SKM-1 treated with dmso at 0.1 percent for 144 hours (cell line): Measurements from ENCODE around the gene ZSCAN5A.
"Not testable (repeated sequence)": the region's sequence is repeated elsewhere in the genome, so short reads cannot be mapped to it uniquely, and the experiment has no call there.

ENCODE experiments used
- DNase-seq: peaks from one replicate; lab custom pipeline; 2025; ENCODE audit not compliant: unreplicated experiment; lab: John Stamatoyannopoulos, UW

The ZSCAN5A gene

GRCh38 chr19:56315077-56315828 is 614 bp upstream of the ZSCAN5A start:
- DNase-seq = peak; percentile 69

DNA sequence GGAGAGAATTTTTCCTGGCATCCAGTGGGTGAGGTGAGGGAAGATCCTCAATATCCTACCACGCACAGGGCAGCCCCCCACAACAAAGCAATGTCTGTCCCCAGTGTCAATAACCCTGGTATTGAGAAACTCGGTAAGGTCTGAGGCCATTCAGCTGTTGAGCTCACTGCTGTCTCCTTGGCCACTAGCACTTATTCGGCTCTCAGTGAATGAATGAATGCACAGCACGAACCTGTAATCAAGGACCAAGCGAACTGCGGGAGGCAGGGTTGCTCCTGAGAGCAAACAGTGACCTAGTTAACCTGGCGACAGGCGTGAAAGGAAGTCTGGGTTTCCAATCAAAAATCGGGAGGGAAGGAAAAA is 640 bp downstream of the ZSCAN5A start:
- DNase-seq = peak; percentile 37

DNA sequence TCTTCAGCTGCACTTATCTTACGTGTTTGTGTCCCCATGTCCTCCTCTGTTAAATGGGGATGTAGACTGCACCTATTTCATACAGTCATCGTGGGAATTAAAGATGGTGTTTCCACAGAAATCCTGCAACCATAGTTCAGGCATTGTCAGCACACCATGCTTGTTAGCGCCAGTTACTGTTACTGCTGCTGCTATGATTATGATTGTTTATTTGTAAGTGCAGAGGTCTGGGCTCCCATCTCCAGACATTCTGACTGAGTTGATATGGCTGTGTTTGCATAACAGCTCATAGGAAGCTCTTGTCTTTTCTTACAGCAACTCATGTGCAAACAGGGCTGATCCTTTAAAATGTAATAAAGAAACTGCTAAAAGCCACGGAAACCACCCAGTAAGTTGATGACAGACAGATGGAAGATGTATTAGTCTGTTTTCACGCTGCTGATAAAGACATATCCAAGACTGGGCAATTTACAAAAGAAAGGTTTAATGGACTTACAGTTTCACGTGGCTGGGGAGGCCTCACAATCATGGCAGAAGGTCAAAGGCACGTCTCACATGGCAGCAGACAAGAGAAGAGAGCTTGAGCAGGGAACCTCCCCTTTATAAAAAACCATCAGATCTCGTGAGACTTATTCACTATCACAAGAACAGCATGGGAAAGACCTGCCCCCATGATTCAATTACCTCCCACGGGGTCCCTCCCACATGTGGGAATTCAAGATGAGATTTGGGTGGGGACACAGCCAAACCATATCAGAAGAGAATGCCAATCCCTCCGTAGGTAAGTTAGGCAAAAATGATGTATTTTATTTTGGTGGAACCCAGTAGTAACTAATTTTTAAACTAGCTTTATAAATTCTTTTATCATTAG is 1.6 kb downstream of the ZSCAN5A start:
- DNase-seq = no peak

- DNase-seq = no peak
Observed at GRCh38 chr19:56312342-56312741, 2.3 kb downstream of the ZSCAN5A start.

- DNase-seq = no peak
Observed at GRCh38 chr19:56310462-56310861, 4.2 kb downstream of the ZSCAN5A start.

DNA sequence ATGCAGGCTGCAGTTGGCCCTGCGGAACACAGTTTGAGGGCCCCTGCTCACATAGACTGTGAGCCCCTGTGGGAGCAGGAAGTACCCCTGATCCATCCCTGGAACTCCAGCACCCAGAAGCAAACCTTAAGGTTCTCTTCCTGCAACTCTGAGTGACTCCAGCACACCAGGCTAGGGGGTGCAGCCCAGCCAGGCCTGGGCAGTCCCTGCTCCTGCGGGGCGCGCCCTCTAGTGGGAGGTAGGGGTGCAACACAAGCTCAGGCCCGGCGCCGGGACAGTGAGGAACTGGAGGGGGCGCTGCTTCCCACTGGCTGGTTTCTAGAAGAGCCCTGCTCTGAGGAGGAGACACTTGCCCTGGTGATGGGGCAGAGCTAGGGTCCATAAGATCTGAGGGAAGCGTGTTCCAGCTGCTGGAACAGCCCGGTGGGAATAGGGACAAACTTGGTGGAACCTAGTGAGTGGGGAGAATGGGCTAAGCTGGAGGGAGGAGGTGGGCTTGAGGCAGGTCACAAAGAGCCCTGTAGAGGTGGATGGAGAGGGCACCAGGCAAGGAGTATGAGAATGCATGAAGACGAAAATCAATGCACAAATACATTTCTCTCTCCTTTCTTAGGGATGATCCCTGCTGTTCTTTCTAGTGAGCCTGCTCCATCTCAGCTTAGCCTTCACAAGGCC is 5.0 kb downstream of the ZSCAN5A start:
- peak; percentile 36 for DNase-seq

DNA sequence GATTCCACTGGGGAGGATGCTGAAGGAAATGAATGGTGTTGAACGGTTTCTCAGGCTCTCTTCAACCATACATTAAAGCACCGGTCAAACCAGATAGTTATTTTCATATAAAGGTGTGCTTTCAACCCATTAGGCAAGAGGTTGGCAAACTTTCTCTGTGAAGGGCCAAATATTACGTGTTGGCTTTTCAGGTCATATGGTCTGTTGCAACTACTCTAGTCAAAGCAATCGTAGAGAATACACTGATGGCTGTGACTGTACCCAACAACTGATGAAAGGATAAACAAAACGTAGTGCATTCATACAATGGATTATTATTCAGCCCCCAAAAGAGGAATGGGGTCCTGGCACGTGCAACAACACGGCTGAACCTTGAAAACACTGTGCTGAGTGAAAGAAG is 5.8 kb downstream of the ZSCAN5A start:
- no peak for DNase-seq

GRCh38 chr19:56307062-56307461 is 7.6 kb downstream of the ZSCAN5A start:
- DNase-seq = not testable (repeated sequence)

DNA sequence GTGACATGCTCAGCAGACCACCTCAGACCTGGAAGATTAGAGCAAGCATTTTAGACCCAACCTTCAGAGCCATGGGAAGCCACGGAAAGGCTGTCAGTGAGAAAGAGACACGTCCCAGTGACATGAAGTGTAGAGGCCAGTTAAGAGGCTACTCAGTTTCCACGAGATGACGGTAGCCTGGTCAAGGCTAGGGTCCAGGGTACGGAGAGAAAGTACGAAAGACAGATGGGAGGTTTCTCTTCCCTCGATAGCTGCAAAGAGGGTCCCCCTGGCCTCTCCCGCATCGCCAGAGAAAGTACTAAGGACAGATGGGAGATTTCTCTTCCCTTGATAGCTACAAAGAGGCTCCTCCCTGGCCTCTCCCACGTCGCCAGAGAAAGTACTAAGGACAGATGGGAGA is 8.6 kb downstream of the ZSCAN5A start:
- no peak for DNase-seq

DNA sequence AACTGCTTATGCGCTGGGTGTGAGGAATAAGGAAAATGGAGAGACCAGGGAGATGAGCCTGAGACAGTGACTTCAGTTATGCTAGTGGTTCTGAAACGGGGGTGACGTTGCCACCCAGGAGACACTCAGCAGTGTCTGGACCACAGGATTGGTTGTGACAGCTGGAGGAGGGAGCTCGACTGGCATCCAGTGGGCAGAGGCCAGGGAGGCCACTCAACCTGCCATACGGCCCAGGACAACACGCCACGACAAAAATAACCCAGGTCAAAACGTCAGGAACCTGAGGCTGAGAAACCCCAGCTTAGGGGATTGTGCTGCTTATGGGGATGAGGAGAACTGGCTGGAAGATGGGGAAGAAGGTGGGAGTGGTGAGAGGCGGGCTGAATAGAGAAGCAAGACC is 10.4 kb downstream of the ZSCAN5A start:
- DNase-seq = no peak

DNA sequence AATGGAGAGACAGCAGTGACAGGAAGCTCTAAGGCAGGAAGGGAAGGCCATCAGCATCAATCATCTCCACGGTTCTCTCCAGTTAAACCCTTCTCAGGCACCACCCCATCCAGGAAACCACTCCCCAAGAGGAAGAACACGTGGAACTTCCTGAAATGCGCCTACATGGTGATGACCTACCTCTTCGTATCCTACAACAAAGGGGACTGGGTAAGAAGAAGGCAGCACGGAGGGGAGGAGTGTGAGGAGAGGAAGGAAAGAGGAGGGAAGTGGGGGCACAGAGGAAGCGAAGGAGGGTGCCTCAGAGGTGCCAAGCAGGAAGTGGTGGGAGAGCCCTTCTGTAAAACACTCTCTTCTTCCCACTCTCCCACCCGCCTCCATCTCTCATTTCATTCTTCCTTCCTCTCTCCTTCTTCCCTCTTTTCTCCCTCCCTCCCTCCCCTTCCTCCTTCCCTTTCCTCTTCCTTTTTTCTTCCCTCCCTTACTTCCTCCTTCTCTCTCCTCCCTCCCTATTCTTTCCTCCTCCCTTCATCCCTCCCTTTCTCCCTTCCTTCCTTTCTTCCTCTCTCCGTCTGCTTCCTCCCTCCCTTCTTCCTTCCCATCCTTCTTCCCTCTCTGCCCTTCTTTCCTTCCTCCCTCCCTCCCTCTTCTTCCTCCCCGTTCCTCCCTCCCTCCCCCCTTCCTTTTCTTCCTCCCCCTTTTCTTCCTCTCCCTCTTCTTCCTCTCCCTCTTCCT is 12.6 kb downstream of the ZSCAN5A start:
- no peak for DNase-seq

DNA sequence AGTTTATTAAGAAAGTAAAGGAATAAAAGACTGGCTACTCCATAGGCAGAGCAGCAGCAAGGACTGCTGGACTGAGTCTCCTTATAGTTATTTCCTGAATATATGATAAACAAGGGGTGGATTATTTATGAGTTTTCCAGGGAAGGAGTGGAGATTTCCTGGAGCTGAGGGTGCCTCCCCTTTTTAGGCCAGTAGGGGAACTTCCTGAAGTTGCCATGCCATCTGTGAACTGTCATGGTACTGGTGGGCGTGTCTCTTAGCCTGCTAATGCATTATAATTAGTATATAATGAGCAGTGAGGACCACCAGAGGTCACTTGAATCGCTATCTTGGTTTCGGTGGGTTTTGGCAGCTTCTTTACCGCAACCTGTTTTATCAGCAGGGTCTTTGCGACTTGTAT is 13.5 kb downstream of the ZSCAN5A start:
- DNase-seq = no peak

DNA sequence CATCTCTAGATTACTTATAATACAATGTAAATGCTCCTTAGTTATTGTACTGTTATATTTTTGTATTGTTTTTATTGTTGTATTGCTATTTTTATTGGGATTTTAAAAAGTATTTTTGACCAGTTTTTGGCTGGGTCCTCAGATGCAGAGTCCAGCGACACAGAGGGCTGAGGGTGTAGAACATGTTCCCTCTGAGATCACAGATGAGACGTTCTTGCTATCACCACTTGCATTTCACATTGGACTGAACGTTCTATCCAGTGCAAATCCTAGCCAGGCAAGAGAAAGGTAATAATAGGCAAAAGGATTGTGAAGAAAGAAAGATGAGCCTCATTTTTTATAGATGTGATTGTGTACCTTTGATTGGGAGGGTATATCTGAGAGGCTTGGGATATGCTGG is 15.0 kb downstream of the ZSCAN5A start:
- no peak for DNase-seq

- no peak for DNase-seq
Observed at GRCh38 chr19:56297010-56297409, 17.6 kb downstream of the ZSCAN5A start.

DNA sequence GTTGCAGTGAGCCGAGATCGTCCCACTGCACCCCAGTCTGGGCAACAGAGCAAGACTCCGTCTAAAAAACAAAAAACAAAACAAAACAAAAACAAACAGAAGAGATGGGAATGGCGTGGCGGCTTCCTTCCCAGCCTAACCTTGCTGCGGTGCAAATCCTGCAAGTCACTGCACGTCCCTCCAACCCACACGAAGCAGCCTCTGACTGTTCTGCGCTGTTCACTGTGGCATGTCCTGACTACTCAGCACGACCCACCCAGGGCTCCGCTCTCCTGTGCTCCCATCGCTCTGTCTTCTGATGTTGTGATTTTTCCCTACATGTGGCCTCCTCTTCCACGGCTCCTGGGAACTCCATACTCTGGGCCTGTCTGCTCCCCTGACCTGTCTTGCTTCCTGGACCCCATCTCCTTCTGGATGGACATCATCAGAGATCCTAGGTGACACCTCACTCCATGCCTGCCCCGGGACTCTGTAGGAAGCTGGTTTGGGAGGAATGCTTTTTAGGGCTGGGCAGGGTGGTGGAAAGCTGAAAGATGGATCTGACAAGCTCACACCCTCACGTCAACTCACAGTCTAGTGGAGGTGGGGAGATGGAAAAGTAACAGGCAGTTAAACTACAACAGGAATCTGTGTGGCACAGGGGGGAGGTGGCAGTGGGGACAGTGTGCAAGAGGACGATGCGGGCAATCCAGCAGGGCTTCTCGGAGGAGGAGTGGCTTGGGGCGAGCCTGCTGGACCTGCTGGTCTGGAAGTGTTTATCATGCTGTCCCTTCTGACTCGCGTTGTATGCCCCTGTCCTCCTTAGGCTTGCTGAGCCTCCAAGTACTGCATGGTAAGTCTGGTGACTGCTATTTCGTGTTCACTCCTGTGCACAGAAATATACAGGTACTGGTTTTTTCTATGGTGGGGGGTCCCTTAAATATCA is 18.8 kb downstream of the ZSCAN5A start:
- DNase-seq = no peak

DNA sequence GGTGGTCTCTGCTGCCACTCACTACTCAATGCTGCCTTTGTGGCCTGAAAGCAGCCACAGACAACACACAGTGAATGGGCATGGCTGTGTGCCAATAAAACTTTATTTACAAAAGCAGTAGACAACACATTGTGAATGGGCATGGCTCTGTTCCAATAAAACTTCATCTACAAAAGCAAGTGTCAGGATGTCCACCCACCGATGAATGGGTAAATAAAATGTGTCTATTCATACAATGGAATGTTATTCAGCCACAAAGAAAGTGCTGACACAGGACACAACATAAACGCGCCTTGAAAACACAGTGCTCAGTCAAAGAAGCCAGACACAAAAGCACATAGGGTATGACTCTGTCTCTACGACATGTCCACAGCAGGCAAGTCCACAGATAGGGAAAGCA is 20.1 kb downstream of the ZSCAN5A start:
- no peak for DNase-seq

GRCh38 chr19:56291867-56292266 is 22.8 kb downstream of the ZSCAN5A start:
- DNase-seq = no peak

DNA sequence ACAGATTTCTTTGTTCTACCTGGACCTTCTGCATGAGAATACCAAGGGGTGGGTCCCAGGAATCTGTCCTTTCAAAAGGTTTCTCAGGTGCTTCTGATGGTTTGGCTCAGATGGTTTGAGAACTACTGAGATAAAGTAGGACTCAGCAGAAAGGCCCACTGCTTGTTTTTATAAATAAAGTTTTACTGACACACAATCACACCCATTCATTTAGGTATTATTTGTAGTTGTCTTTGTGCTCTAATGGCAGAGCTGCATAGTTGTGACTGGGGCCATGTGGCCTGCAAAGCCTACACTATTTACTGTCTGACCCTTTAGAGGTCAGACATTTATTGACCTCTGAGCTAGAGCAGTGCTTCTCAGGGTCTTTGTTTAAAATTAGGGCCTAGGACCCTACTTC is 24.5 kb downstream of the ZSCAN5A start:
- no peak for DNase-seq

DNA sequence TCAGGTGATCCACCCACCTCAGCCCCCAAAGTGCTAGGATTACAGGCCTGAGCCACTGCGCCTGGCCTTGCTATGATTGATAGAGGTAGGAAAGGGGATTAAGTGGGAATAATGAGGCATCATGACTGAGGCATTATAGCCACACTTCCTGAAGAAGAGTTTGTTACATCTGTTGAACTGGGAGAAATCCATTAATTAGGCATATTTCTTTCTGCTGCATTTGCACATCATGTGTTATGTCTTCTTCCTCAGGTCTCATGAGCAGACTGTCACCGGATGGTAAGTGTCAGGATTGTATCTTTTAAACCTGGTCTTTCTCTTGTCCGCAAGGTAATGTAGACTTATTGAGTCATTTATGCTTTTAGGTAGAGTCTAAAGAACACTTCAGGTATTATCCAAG is 29.9 kb downstream of the ZSCAN5A start:
- no peak for DNase-seq

DNA sequence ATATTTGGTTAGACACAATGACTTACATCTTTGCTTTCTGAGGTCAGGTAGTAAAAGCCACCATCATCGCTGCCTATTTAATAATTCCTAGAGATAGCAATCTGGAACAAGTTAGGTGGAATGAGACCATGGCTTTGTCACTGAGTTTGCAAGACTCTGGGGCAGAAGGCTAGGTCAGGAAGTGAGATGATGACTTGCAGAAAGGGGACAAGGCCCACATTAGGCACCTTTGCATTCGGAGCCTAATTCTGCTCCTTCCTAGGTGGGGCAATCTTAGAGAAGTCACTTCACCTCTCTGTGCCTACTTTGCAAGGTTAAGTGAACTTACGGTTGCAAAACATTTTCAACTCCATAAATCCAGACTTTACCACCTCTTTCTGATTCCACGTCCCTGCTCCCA is 31.8 kb downstream of the ZSCAN5A start:
- no peak for DNase-seq
